Right lobe of liver (tissue), 6 donors: ENCODE measurements around the gene PDE9A. TPM values are rescaled to one million over a fixed set of nuclear protein-coding genes. Genes with fewer than 3 reads are reported as not detected.

Source experiments
- ATAC-seq, 4 donors: fragments of 200-7000 bp; cut with Tn5 transposase; one replicate each; pipeline ENCODE4 v1.9.1; 2020; ENCODE audit warnings: mild to moderate bottlenecking in 4 of 4, moderate library complexity in 4 of 4
- DNase-seq, 3 donors: peaks; one replicate each; pipeline ENCODE4 v3.0.0-alpha.2; 2020
- H3K27ac ChIP-seq, 3 donors: fragments of 200-600 bp; one replicate each; pipeline ENCODE4 v1.8.0; 2022
- H3K27me3 ChIP-seq, 2 donors: fragments of 200-600 bp; one replicate each; pipeline ENCODE4 v1.8.0; 2022
- H3K36me3 ChIP-seq, 4 donors: fragments of 200-600 bp; sonication (generic) in 1 of 4; one replicate each; pipeline versions ENCODE4 v1.5.1 to v1.8.0; 2017 to 2022; ENCODE audit warnings: control low read depth in 1 of 4
- H3K4me1 ChIP-seq, 4 donors: fragments of 200-600 bp; sonication (generic) in 1 of 4; one replicate each; pipeline versions ENCODE4 v1.5.1 to v1.8.0; 2017 to 2022; ENCODE audit warnings: control low read depth in 1 of 4
- H3K4me3 ChIP-seq, 3 donors: fragments of 200-600 bp; one replicate each; pipeline ENCODE4 v1.8.0; 2022
- H3K9me3 ChIP-seq, 4 donors: fragments of 200-600 bp; sonication (generic) in 1 of 4; one replicate each; pipeline versions ENCODE4 v1.5.1 to v1.8.0; 2017 to 2022; ENCODE audit warnings: control low read depth in 1 of 4
- POLR2A ChIP-seq: fragments of 450-650 bp; IDR thresholded peaks from one replicate; pipeline ENCODE4 v1.6.1; 2017; ENCODE audit warnings: antibody characterized with exemption, mild to moderate bottlenecking
- WGBS: methylation state at CpG from one replicate; pipeline ENCODE4 v1.1.6; 2018; ENCODE audit warnings: low coverage, low lambda C conversion rate; ENCODE audit not compliant: insufficient coverage; ENCODE audit errors: missing lambda C conversion rate; 5-methylcytosine and 5-hydroxymethylcytosine counted together
- intact Hi-C, 2 donors: fragments of 100-400 bp; cut with DNase I; formaldehyde crosslinking; loops; one replicate each; pipeline versions ENCODE4 v1.11.2 to v1.14.1; 2022
- total RNA-seq, 6 experiments: library from RNA; depleted of rRNA in 2 of 6; stranded (reverse); fragments of >200 nt in 2 of 6; fragmentation: NEBNext Ultra II Directional in 3 of 6; extraction: Animal tissue kit (Norgen Biotek cat#: 25700) in 3 of 6; gene quantifications; one replicate each; pipeline versions ENCODE4 v1.1.0 to v1.2.4, GENCODE V29; 2016 to 2023
- TF ChIP-seq, protein P1 (sequence below), 4 donors: fragments of 200-600 bp in 3 of 4; fragments of 450-650 bp in 1 of 4; IDR thresholded peaks; one replicate each; pipeline versions ENCODE4 v1.5.1 to v1.8.0; 2016 to 2022; ENCODE audit warnings: antibody characterized with exemption in 4 of 4, mild to moderate bottlenecking in 2 of 4
- donor health status: DM: no; HTN: yes; CAD: no.
- donor health status: DM: no; HTN: no; CAD: no.
- donor health status: DM: no; HTN: no; CAD: no.
- donor health status: DM: no; HTN: yes; CAD: no.
- donor health status: DM: no; HTN: yes; CAD: no.

PDE9A gene
- total RNA-seq, 6 experiments from 2014 or later: 1.1 to 5.9 (median 3.3) TPM

DNA sequence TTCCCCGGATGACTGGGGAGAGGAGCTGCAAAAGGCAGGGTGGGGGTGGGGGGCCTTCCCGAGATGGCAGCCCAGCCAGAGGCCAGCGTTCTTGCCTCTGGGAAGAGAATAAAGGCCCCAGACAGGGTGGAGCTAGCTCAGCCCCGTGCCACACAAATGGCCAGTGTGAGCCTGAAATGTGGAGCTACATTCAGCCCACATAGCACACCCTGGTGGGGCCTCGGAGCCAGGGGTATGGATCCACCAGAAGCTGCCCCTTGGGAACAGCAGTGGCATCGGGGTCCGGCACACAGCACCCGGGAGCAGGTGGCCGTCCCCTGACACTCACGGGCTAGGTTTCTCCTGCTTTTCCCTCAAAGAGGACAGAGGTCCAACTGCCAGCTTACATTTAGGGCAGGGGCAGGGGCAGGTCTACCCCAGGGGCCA, 93.9 kb downstream of the PDE9A start:
- peak in 1 of 3 donors; percentile 49 for DNase-seq
- WGBS: 68% methylated on average over 4 of the region's 10 CpGs
- Histone ChIP-seq H3K27me3 (no peaks in the 10 kb centered on the region), H3K9me3 (no peaks in the 10 kb centered on the region), H3K36me3 (no peaks in the 10 kb centered on the region), H3K4me3 (no peak overlapping the region), H3K27ac (peak overlapping the region in 1 of 3 donors; percentile 12), H3K4me1 (no peaks in the 10 kb centered on the region)
- TF ChIP-seq POLR2A: no peak
- intact Hi-C loops: no loop called here
- ATAC-seq: no peak

DNA sequence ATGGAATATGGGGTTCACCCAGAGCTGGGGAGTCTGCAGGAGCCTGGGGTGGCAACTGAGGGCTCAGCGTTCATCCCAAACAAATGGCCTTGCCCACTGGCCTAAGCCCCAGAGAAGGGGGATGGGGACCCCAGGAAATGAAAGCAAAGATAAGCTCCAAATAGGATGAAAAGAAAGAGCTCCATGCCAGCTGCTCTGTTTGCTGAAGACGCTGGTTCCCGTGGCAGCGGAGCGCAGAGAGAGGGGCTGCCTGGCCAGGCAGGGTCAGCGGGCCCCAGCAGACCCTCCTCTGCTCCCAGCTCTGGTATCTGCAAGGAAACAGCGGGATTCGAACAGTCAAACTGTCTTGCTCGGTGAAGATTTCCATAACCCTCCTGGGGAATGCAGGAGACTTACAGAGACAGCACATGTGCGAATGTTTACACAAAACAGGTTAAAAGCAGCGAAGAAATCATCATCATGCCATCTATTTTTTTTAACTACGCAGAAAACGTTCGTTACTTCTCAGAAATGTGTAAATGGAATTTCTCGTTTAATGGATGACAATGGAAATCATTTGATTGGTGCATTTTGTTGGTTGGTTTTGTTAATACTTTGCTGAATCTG, 94.4 kb downstream of the PDE9A start:
- intact Hi-C loops: no loop called here
- 83% methylated on average over 12 of the region's 15 CpGs for WGBS
- Histone ChIP-seq H3K4me1 (no peaks in the 10 kb centered on the region), H3K27ac (peak overlapping the region in 1 of 3 donors; percentile 12), H3K27me3 (no peaks in the 10 kb centered on the region), H3K4me3 (no peak overlapping the region), H3K9me3 (no peaks in the 10 kb centered on the region), H3K36me3 (no peaks in the 10 kb centered on the region)
- no peak for DNase-seq
- TF ChIP-seq POLR2A: no peak
- TF ChIP-seq, protein P1, sequence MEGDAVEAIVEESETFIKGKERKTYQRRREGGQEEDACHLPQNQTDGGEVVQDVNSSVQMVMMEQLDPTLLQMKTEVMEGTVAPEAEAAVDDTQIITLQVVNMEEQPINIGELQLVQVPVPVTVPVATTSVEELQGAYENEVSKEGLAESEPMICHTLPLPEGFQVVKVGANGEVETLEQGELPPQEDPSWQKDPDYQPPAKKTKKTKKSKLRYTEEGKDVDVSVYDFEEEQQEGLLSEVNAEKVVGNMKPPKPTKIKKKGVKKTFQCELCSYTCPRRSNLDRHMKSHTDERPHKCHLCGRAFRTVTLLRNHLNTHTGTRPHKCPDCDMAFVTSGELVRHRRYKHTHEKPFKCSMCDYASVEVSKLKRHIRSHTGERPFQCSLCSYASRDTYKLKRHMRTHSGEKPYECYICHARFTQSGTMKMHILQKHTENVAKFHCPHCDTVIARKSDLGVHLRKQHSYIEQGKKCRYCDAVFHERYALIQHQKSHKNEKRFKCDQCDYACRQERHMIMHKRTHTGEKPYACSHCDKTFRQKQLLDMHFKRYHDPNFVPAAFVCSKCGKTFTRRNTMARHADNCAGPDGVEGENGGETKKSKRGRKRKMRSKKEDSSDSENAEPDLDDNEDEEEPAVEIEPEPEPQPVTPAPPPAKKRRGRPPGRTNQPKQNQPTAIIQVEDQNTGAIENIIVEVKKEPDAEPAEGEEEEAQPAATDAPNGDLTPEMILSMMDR (IDR thresholded peaks at IDR 0.05): no peak
- no peak for ATAC-seq

DNA sequence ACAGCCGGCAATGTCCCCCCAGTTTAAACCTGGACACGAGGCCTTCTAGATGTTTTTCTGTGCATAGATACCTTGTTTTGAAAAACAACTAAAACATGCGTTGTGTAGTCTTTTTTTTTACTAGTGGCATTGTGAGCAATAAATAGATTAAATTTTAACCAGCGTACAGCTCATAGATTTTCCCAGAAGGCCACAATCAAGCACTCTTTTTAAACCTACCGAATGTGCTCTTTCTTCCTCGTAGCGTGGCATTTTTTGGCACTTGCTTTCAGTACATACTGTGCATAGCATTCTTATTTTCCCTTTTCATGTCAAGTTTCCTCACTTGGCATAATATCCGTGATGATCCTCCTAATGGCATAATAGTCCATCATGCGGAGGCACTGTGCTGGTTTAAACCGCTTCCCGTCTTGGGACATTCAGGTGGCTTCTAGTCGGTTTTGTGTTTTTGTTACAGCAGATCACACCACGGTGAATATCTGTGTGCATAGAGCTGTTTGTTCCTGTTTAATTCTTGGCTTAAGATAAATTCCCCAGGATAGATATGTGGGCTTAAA, 95.3 kb downstream of the PDE9A start:
- no peak for ATAC-seq
- intact Hi-C loops: no loop called here
- H3K9me3 ChIP-seq: no peaks in the 10 kb centered on the region
- H3K4me1 ChIP-seq: no peaks in the 10 kb centered on the region
- no peaks in the 10 kb centered on the region for H3K27me3 ChIP-seq
- H3K4me3 ChIP-seq: no peak overlapping the region
- H3K27ac ChIP-seq: no peak overlapping the region
- H3K36me3 ChIP-seq: no peaks in the 10 kb centered on the region
- DNase-seq: no peak
- TF ChIP-seq, protein P1 (IDR thresholded peaks at IDR 0.05): no peak
- no peak for TF ChIP-seq POLR2A
- 80% methylated on average over 13 of the region's 13 CpGs for WGBS

DNA sequence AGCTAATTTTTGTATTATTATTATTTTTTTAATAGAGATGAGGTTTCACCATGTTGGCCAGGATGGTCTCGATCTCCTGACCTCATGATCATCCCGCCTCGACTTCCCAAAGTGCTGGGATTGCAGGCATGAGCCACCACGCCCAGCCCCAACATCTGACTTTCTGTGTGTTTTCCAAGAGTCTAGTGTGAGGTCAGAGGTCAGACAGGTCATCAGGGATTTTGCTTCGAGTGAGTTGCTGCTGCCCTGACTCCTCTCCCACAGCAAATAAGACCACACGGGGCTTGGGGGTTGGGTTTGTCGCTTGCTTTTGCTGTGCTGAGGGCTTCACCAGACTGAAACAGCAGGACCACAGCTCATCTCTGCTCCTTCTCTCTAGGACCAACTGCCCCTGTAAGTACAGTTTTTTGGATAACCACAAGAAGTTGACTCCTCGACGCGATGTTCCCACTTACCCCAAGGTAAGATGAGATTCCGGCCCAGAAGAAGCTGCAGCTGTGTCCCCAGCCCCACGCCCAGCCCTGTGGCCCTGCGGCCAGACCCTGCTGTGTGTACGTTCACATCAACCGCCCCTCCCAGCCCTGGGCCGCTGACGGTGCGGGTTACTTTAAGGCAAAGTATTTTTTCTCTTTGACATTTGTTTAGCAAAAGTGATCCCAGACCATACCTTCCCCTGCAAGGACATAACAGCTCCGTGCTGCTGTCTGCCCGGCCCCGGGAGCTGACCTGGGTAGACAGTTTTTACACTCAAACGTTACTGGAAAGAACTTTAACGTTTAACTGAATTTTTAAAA, 97.5 kb downstream of the PDE9A start:
- TF ChIP-seq, protein P1 (IDR thresholded peaks at IDR 0.05): no peak
- WGBS: 82% methylated on average over 17 of the region's 23 CpGs
- DNase-seq (peak in 1 of 3 donors; percentile 40), ATAC-seq (no peak)
- Histone ChIP-seq H3K27me3 (no peaks in the 10 kb centered on the region), H3K4me3 (no peak overlapping the region), H3K4me1 (no peaks in the 10 kb centered on the region), H3K9me3 (no peaks in the 10 kb centered on the region), H3K36me3 (no peaks in the 10 kb centered on the region), H3K27ac (no peak overlapping the region)
- intact Hi-C loops: no loop called here

DNA sequence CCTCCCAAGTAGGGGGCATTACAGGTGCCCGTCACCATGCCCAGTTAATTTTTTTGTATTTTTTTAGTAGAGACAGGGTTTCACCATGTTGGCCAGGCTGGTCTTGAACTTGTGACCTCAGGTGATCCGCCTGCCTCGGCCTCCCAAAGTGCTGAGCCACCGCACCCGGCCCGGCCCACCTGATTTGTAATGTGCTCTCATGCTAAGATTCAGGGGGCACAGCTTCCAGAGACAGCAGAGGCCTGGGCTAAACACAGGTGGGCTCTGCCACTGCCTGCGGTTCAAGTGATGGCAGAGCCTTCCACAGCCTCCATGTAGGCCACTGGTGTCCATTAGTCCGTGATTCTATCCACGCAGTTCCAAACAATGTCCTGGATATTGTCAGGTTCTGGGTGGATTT, 98.4 kb downstream of the PDE9A start:
- no peak for ATAC-seq
- DNase-seq: no peak
- Histone ChIP-seq H3K4me1 (no peaks in the 10 kb centered on the region), H3K27ac (no peak overlapping the region), H3K27me3 (no peaks in the 10 kb centered on the region), H3K4me3 (no peak overlapping the region), H3K36me3 (no peaks in the 10 kb centered on the region), H3K9me3 (no peaks in the 10 kb centered on the region)
- TF ChIP-seq, protein P1 (IDR thresholded peaks at IDR 0.05): no peak
- no peak for TF ChIP-seq POLR2A
- WGBS: 93% methylated on average over 4 of the region's 9 CpGs
- intact Hi-C loops: no loop called here
